PC-9 (cell line): ENCODE measurements around the gene ESPNL. TPM values are rescaled to one million over a fixed set of nuclear protein-coding genes. Genes with fewer than 3 reads are reported as not detected.

Experiments used
- BruUV-seq: library from RNA; stranded (reverse); fragments of 400-500 nt; replicated peaks from 2 replicates; lab custom pipeline; 2021; lab: Mats Ljungman, UMichigan
- CTCF ChIA-PET: fragments of 300-600 bp; sonication (Branson Sonifier 250); formaldehyde crosslinking; loops from one replicate; lab custom pipeline; 2022; ENCODE audit warnings: antibody characterized with exemption; lab: Charles Lee
- POLR2A ChIA-PET: fragments of 300-600 bp; sonication (Branson Sonifier 250); formaldehyde crosslinking; loops from one replicate; lab custom pipeline; 2022; ENCODE audit warnings: antibody characterized with exemption; ENCODE audit not compliant: unreplicated experiment; lab: Charles Lee
- DNase-seq, 2 experiments: peaks; one replicate each; pipeline versions ENCODE4 v3.0.0 to v3.0.0-alpha.2; 2015 to 2022; ENCODE audit warnings: mixed read lengths in 1 of 2
- H2AFZ ChIP-seq: fragments of 200-600 bp; sonication (generic); 2 replicates; pipeline ENCODE4 v1.8.1; 2017; ENCODE audit warnings: antibody characterized with exemption
- H3F3A ChIP-seq: fragments of 200-600 bp; sonication (generic); 2 replicates; pipeline ENCODE4 v1.8.1; 2017; ENCODE audit warnings: antibody characterized with exemption, mild to moderate bottlenecking, low read depth; ENCODE audit not compliant: insufficient read depth
- H3K27ac ChIP-seq: fragments of 200-600 bp; sonication (generic); 2 replicates; pipeline ENCODE4 v1.6.1; 2016; ENCODE audit warnings: mixed run types
- H3K27me3 ChIP-seq: fragments of 200-600 bp; sonication (generic); 2 replicates; pipeline ENCODE4 v1.6.1; 2016; ENCODE audit warnings: low read depth, mixed run types; ENCODE audit not compliant: insufficient read depth
- H3K36me3 ChIP-seq: fragments of 200-600 bp; sonication (generic); 2 replicates; pipeline ENCODE4 v1.6.1; 2016; ENCODE audit warnings: low read depth, mixed run types
- H3K4me1 ChIP-seq: fragments of 200-600 bp; sonication (generic); replicated peaks from 2 replicates; pipeline ENCODE4 v1.6.1; 2016; ENCODE audit warnings: mixed run types; ENCODE audit not compliant: insufficient read depth
- H3K4me2 ChIP-seq: fragments of 200-600 bp; sonication (generic); 2 replicates; pipeline ENCODE4 v1.6.1; 2017; ENCODE audit warnings: mixed run types
- H3K4me3 ChIP-seq: fragments of 200-600 bp; sonication (generic); 2 replicates; pipeline ENCODE4 v1.6.1; 2016; ENCODE audit warnings: mixed run types
- H3K79me2 ChIP-seq: fragments of 200-600 bp; sonication (generic); 2 replicates; pipeline ENCODE4 v1.6.1; 2017; ENCODE audit warnings: low read depth, mixed run types
- H3K9me2 ChIP-seq: fragments of 200-600 bp; sonication (generic); 2 replicates; pipeline ENCODE4 v1.8.1; 2017; ENCODE audit warnings: mild to moderate bottlenecking; ENCODE audit not compliant: insufficient read depth
- H3K9me3 ChIP-seq: fragments of 200-600 bp; sonication (generic); 2 replicates; pipeline ENCODE4 v1.8.1; 2016; ENCODE audit warnings: low read depth; ENCODE audit not compliant: insufficient read depth
- H4K20me1 ChIP-seq: fragments of 200-600 bp; sonication (generic); 2 replicates; pipeline ENCODE4 v1.8.1; 2017; ENCODE audit not compliant: insufficient read depth
- CTCF ChIP-seq: fragments of 200-600 bp; sonication (generic); conservative IDR thresholded peaks from 2 replicates; pipeline ENCODE4 v1.6.1; 2017; ENCODE audit warnings: mixed run types, antibody characterized with exemption, mild to moderate bottlenecking, moderate library complexity
- EZH2 ChIP-seq: fragments of 200-600 bp; sonication (generic); IDR thresholded peaks from 2 replicates; pipeline ENCODE4 v1.8.0; 2017; ENCODE audit warnings: antibody characterized with exemption, low read depth
- intact Hi-C: fragments of 100-400 bp; cut with micrococcal nuclease; formaldehyde crosslinking; loops from one replicate; pipeline ENCODE4 v1.10.0; 2022; ENCODE audit not compliant: unreplicated experiment
- total RNA-seq: library from RNA; stranded (reverse); gene quantifications from 2 replicates; pipeline ENCODE4 v1.2.3, GENCODE V29; 2021

ESPNL gene
- total RNA-seq, 1 experiment from 2014 or later: 1.1 TPM

GRCh38 chr2:238142382-238143205 is 42.5 kb downstream of the ESPNL start:
- no peaks in the 10 kb centered on the region for H3K27me3 ChIP-seq
- POLR2A ChIA-PET: interaction anchor here (0.6 kb wide), 1 partner anchor 97 kb away, joined by 3 read pairs; no protein-coding TSS in a partner anchor
- H3K9me2 ChIP-seq: no peaks in the 10 kb centered on the region
- no peaks in the 10 kb centered on the region for H3K36me3 ChIP-seq
- BruUV-seq: no TSS peak
- H3K9me3 ChIP-seq: no peaks in the 10 kb centered on the region
- H3K4me3 ChIP-seq: no peak overlapping the region
- H3K79me2 ChIP-seq: no peaks in the 10 kb centered on the region
- no peak overlapping the region for H3K27ac ChIP-seq
- no peak overlapping the region for H2AFZ ChIP-seq
- CTCF ChIA-PET: no interaction called here
- DNase-seq: no peak
- peaks cover 65% of the 10 kb centered on the region for H3K4me1 ChIP-seq
- H4K20me1 ChIP-seq: no peaks in the 10 kb centered on the region
- H3F3A ChIP-seq: peaks cover 23% of the 10 kb centered on the region
- no peak for TF ChIP-seq CTCF
- no peak for TF ChIP-seq EZH2
- intact Hi-C loops: loop anchor here (2.0 to 10.0 kb wide), 2 partner anchors 102 to 278 kb away; partner anchors contain the start of gene HES6
- H3K4me2 ChIP-seq: peak overlapping the region; percentile 69

DNA sequence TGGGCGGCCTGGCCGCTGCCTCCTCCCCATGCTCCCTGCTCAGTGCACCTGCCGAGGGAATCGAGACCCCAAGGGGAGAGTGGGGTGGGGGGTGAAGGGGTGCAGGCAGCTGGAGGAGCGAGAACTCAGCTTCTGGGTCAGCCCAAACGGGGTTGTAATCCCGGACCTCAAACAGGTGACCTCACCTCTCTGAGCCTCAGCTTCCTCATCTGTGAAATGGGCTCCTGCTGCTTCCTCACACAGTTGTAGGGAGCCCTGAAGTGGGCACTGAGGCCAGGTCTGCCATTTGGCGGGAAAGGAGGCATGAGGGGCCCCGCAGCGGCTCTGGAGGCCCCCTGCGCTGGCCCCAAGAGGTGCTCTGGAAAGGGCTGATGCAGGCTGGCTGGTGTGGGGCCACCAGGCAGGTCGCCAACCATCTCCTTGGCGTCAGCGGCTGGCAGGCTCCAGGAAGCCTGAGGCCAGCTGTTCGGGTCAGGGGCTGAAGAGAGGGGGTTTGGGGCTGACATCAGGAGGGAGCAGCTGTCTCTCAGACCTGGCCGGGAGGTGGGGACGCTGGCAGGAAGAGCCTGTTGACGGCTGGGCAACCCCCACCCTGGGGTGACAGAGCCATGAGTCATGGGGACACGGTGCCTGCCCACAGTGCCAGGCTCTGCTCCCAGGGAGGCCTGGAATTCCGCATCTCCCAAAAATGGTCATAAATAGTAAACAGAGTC is 43.3 kb downstream of the ESPNL start:
- peaks cover 57% of the 10 kb centered on the region for H3K4me1 ChIP-seq
- H3K27me3 ChIP-seq: no peaks in the 10 kb centered on the region
- H4K20me1 ChIP-seq: no peaks in the 10 kb centered on the region
- H3K36me3 ChIP-seq: no peaks in the 10 kb centered on the region
- no peaks in the 10 kb centered on the region for H3K79me2 ChIP-seq
- H3K27ac ChIP-seq: no peak overlapping the region
- peak; percentile 77 to 90 for DNase-seq
- no peak overlapping the region for H3K4me3 ChIP-seq
- TF ChIP-seq EZH2 (no peak), CTCF (no peak)
- no peaks in the 10 kb centered on the region for H3K9me3 ChIP-seq
- peak overlapping the region; percentile 69 for H3K4me2 ChIP-seq
- H3K9me2 ChIP-seq: no peaks in the 10 kb centered on the region
- CTCF ChIA-PET: no interaction called here
- H3F3A ChIP-seq: peaks cover 21% of the 10 kb centered on the region
- no TSS peak for BruUV-seq
- intact Hi-C loops: loop anchor here (2.0 to 10.0 kb wide), 2 partner anchors 101 to 279 kb away; partner anchors contain the start of gene HES6
- POLR2A ChIA-PET: interaction anchor here (0.6 kb wide), 2 partner anchors 17 to 41 kb away, joined by 3 to 4 read pairs; no protein-coding TSS in a partner anchor
- no peak overlapping the region for H2AFZ ChIP-seq

DNA sequence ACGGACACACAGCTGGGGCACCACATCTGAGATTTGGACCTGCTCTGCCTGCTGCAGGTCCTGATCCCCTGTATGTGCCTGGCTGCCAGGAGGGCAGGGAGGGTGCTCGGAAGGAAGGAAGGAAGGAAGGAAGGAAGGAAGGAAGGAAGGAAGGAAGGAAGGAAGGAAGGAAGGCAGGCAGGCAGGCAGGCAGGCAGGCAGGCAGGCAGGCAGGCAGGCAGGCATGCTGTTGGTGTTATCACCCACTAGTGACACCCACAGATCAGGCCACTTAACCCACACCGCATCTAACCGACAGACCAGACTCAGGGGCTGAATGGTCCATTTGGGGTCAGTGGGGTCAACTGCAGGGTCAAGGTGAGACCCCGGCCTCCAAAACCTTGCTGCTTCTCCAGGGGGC is 44.1 kb downstream of the ESPNL start:
- no peaks in the 10 kb centered on the region for H3K9me3 ChIP-seq
- H3F3A ChIP-seq: peaks cover 21% of the 10 kb centered on the region
- ChIA-PET CTCF (no interaction called here), POLR2A (interaction anchor here (0.6 kb wide), 2 partner anchors 16 to 40 kb away, joined by 3 to 4 read pairs; no protein-coding TSS in a partner anchor)
- no peaks in the 10 kb centered on the region for H3K36me3 ChIP-seq
- no peak overlapping the region for H3K4me3 ChIP-seq
- H3K4me2 ChIP-seq: peak overlapping the region; percentile 69
- H4K20me1 ChIP-seq: no peaks in the 10 kb centered on the region
- TF ChIP-seq EZH2 (no peak), CTCF (no peak)
- H3K4me1 ChIP-seq: peaks cover 48% of the 10 kb centered on the region
- intact Hi-C loops: loop anchor here (10.0 kb wide), 1 partner anchor 101 kb away; the partner anchor contains the start of gene HES6
- no peak for DNase-seq
- BruUV-seq: no TSS peak
- H3K27me3 ChIP-seq: no peaks in the 10 kb centered on the region
- no peak overlapping the region for H3K27ac ChIP-seq
- H3K79me2 ChIP-seq: no peaks in the 10 kb centered on the region
- H3K9me2 ChIP-seq: no peaks in the 10 kb centered on the region
- no peak overlapping the region for H2AFZ ChIP-seq
